Activated CD4-positive, alpha-beta T cell treated with anti-CD3 and anti-CD28 coated beads, Interleukin-2, amount 50 U/mL, for 4 hours (primary cell): Measurements from ENCODE around the gene PLAC9.
A peak's percentile ranks its signal among the peaks of the same experiment; 100 is the strongest.

Experiments used
- DNase-seq, 2 experiments: peaks; one replicate each; pipeline ENCODE4 v3.0.0-alpha.2; 2020

Gene PLAC9

DNA sequence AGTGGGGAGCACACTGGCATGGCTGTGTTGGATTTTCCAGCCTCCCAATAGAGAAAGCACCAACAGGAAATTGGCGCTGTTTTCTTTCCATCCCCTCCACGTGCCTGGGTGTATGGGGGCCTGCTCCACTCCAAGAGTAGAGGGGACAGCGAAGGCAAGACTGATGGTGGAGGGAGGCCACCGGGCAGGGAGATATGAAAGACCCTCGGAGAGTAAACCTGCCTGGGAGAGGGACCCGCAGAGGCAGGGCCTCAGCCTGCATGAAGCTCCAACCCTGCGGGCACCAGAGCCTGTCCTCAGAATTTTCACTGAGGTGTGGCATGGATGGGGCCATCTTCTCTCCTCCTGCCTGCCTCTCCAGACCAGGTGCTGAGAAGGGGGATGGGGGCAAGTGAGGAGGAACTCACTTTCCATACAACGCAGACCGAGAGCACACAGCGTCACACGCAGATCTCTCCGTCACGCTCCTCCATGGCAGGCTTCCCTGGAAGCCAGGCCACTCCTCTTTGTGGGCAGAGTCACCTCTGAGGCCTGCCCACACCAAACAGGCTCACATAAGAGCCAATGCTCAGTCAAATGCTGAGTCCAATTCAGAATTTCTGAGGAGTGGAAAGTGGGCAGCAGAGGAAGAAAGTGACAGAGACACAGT, 54.0 kb downstream of the PLAC9 start:
- DNase-seq: no peak

- DNase-seq: no peak
Observed at GRCh38 chr10:80187060-80187459, 54.5 kb downstream of the PLAC9 start.

- DNase-seq: peak; percentile 60 to 63
Observed at GRCh38 chr10:80187465-80188409, 55.2 kb downstream of the PLAC9 start.

DNA sequence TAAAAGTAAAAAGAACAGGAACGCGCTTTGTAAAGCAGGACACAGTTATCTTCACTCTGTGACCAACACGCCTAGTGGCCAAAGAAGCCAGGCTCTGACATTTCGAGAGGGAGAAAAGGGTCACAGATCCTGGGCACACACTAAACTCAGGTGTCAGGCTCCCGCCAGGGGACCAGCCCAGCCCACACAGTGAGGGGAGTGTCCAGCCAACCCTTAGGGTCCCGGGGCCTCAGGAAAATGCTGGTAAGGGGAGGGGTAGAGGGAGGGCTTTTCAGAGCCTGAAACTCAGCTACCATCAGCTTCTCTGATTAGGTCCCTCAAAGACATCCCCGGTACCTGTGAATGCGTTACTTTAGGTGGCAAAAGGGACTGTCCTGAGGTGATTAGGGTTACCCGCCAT, 56.2 kb downstream of the PLAC9 start:
- no peak for DNase-seq

DNA sequence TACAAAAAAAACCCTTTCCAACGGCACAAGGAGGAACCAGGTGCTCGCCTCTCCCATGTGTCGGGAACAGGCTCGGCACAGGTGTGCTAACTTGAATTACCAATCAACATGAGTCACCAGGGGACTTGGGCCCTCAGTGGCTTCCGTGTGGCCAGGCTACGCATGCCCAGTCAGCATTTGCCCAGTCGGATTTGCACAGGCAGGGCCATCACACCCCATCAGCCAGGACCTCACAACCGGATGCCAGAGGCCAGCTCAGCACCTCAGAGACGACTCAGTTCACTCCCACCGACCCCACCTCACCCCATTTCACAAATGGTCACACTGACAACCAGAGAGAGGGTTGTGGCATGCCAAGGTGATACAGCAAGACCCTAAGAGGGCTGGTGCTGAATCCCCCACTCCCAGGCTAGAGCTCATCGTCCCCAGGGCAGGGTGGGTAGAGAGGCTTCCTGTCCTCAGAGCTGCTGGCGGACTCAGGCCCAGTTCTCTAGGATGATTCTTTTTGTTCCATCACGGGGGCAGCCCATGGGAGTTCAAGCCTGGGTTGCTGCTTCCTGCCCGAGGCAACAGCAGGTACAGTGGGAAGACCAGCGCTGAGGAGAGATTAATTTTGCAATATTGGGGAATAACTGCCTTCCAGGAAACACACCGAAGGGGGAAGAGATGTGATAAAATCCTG, 59.2 kb downstream of the PLAC9 start:
- no peak for DNase-seq

GRCh38 chr10:80192553-80192952, 60.0 kb downstream of the PLAC9 start:
- DNase-seq: no peak

DNA sequence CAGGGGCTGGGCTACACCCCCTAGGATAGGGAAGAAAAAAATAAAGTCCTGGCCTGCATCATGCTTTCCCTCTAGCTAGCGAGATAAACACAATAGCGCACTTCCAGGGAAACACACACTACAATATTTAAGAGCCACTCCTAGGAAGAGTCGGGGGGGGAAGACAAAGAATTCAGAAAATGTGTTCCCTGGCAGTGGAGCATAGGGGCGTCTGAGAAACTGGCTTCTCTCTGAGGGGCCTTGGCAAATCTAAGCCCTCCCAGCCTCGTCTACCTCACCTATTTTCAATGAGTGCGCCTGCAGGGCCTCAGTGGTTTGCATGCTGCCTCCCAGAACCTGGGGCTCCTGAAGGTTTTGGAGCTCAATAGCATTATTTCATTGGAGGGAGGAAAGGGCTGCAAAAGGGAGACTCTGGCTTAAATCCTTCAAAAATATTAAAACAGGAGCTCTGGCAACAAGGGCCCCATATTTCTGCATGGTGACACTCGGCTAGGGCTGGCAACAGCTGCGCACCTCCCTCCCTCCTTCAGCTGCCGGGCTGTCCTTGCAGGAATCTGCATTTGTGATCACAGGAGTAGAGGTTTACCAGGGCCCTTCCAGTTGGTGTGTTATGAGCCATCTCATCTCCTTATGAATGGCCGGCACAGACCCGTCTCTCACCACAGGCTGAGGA, 62.0 kb downstream of the PLAC9 start:
- no peak for DNase-seq
